K562 (cell line): ENCODE measurements around the gene UVRAG.

Experiments
- BRF2 ChIP-seq: IDR thresholded peaks from 3 replicates; pipeline ENCODE4 v1.6.1; 2011; ENCODE audit warnings: borderline replicate concordance, mild to moderate bottlenecking; ENCODE audit not compliant: insufficient read length, insufficient read depth
- DLX4 ChIP-seq: fragments of 250-450 bp; sonication (Bioruptor Pico); IDR thresholded peaks from 2 replicates; pipeline ENCODE4 v1.6.1; 2021; ENCODE audit warnings: mild to moderate bottlenecking
- NBN ChIP-seq: fragments of 450-650 bp; IDR thresholded peaks from 2 replicates; pipeline ENCODE4 v1.6.1; 2016; ENCODE audit warnings: low read depth, mild to moderate bottlenecking
- RFX5 ChIP-seq: IDR thresholded peaks from 2 replicates; pipeline ENCODE4 v1.6.1; 2011; ENCODE audit warnings: low read depth, mild to moderate bottlenecking, improper control_type of control experiment, low read length
- SETDB1 ChIP-seq: IDR thresholded peaks from one replicate; pipeline ENCODE4 v1.6.1; 2012; ENCODE audit warnings: low read length, control low read depth, inconsistent platforms
- UBTF ChIP-seq, 2 experiments: IDR thresholded peaks; 2 replicates each; pipeline ENCODE4 v1.6.1; 2012; ENCODE audit warnings: improper control_type of control experiment in 2 of 2, low read depth in 2 of 2, low read length in 2 of 2, borderline replicate concordance in 1 of 2
- ZNF584 ChIP-seq: fragments of 200-800 bp; sonication (Bioruptor generic); IDR thresholded peaks from 2 replicates; pipeline ENCODE4 v1.6.1; 2016; ENCODE audit warnings: low read depth, mild to moderate bottlenecking, missing genetic modification characterization, missing compliant biosample characterization
- ZNF766 ChIP-seq: fragments of 200-800 bp; sonication (Bioruptor generic); conservative IDR thresholded peaks from 2 replicates; pipeline ENCODE4 v1.6.1; 2016; ENCODE audit warnings: missing genetic modification characterization, missing compliant biosample characterization

GRCh38 chr11:76135491-76135890 is 320.5 kb downstream of the UVRAG start:
- no peak for TF ChIP-seq DLX4 (CRISPR knock-in tag)
- TF ChIP-seq BRF2, result no peak
- TF ChIP-seq SETDB1, result no peak
- no peak for TF ChIP-seq RFX5
- TF ChIP-seq ZNF584 (CRISPR knock-in tag), result no peak
- no peak for TF ChIP-seq NBN
- no peak for TF ChIP-seq ZNF766
- TF ChIP-seq UBTF (IDR thresholded peaks at IDR 0.05; ENCODE audit: borderline replicate concordance in 1 of 2, low read depth in 2 of 2, low read length in 2 of 2), result no peak
